Neuron (in vitro differentiated cells): ENCODE measurements around the gene PKP4.
"Not testable (repeated sequence)": the region's sequence is repeated elsewhere in the genome, so short reads cannot be mapped to it uniquely, and the experiment has no call there.

Experiments
- H2AFZ ChIP-seq: one replicate; pipeline ENCODE4 v1.6.1; 2013; ENCODE audit warnings: low read depth, mild to moderate bottlenecking, inconsistent platforms, low read length, moderate library complexity
- H3K27me3 ChIP-seq: one replicate; pipeline ENCODE4 v1.6.1; 2013; ENCODE audit warnings: low read length; ENCODE audit not compliant: insufficient read depth
- H3K36me3 ChIP-seq: one replicate; pipeline ENCODE4 v1.6.1; 2013; ENCODE audit warnings: low read length; ENCODE audit not compliant: insufficient read depth
- H3K4me1 ChIP-seq: one replicate; pipeline ENCODE4 v1.6.1; 2013; ENCODE audit warnings: low read length; ENCODE audit not compliant: insufficient read depth
- H3K4me3 ChIP-seq: 2 replicates; pipeline ENCODE4 v1.5.1; 2013; ENCODE audit warnings: mild to moderate bottlenecking, low read length, moderate library complexity
- H3K9me3 ChIP-seq: one replicate; pipeline ENCODE4 v1.6.1; 2013; ENCODE audit warnings: low read length

PKP4 gene

DNA sequence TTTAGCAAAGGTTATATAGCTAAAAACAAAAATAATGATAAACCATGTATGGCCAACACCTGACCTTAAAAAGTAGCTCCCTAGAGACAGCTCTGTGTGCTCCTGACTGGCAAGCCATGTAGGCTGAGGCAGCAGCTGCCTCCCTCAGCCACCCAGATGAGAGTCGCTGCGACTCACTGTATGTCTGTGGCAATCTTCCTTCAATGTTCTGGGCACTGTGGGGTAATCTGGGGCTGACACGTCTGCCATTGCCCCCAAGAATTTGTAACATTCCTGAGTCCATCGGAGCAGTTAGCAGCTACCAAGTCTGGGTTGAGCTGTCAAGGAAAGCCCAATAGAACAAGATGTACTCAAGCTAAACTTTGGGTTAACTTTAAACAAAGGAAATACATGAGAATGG is 232.0 kb downstream of the PKP4 start:
- H3K4me3 ChIP-seq: no peak overlapping the region
- H3K9me3 ChIP-seq: no peaks in the 10 kb centered on the region
- no peaks in the 10 kb centered on the region for H3K27me3 ChIP-seq
- no peaks in the 10 kb centered on the region for H3K36me3 ChIP-seq
- no peak overlapping the region for H2AFZ ChIP-seq
- H3K4me1 ChIP-seq: no peaks in the 10 kb centered on the region

- H3K9me3 ChIP-seq: no peaks in the 10 kb centered on the region
- no peaks in the 10 kb centered on the region for H3K36me3 ChIP-seq
- no peak overlapping the region for H3K4me3 ChIP-seq
- H3K4me1 ChIP-seq: no peaks in the 10 kb centered on the region
- H3K27me3 ChIP-seq: no peaks in the 10 kb centered on the region
- no peak overlapping the region for H2AFZ ChIP-seq
Measured at GRCh38 chr2:158689391-158689790, 232.6 kb downstream of the PKP4 start.

DNA sequence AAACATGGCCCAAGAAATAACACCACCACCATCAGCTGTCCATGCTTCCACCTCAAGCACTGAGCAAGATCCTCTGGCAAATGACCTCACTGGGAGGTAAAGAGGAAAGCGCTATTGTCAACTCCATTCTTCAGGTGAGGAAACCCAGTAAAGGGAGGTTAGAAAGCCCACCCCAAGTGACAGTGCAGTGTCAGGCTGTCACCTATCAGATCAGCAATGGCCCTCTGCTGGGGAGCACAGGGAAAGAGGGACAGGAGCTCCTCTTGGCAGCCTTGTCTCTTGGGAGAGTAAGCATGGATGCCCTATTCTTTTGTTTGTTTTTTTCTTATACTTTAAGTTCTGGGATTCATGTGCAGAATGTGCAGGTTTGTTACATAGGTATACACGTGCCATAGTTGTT is 234.1 kb downstream of the PKP4 start:
- Histone ChIP-seq H3K27me3 (no peaks in the 10 kb centered on the region), H3K4me3 (no peak overlapping the region), H3K36me3 (no peaks in the 10 kb centered on the region), H2AFZ (no peak overlapping the region), H3K9me3 (no peaks in the 10 kb centered on the region), H3K4me1 (no peaks in the 10 kb centered on the region)

DNA sequence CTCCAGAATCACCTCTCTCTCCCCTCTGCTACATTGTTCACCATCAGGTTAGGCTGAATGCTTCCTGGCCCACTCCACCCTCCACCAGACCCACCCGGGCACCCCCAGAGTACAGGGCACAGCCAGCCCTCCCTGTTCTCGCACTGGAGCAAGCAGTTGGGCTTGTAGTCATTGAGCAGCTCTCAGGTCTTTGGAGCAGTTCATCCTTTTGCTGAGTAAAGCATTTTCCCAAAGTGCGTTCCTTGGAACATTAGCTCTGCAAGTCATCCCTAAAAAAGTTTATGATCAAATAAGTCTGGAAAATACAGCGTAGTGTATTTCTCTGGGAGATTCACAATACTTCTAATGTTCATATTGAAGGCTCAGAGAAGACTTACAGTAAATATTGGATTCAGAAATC is 234.9 kb downstream of the PKP4 start:
- Histone ChIP-seq H3K9me3 (no peaks in the 10 kb centered on the region), H3K4me3 (no peak overlapping the region), H2AFZ (no peak overlapping the region), H3K27me3 (no peaks in the 10 kb centered on the region), H3K4me1 (no peaks in the 10 kb centered on the region), H3K36me3 (no peaks in the 10 kb centered on the region)

DNA sequence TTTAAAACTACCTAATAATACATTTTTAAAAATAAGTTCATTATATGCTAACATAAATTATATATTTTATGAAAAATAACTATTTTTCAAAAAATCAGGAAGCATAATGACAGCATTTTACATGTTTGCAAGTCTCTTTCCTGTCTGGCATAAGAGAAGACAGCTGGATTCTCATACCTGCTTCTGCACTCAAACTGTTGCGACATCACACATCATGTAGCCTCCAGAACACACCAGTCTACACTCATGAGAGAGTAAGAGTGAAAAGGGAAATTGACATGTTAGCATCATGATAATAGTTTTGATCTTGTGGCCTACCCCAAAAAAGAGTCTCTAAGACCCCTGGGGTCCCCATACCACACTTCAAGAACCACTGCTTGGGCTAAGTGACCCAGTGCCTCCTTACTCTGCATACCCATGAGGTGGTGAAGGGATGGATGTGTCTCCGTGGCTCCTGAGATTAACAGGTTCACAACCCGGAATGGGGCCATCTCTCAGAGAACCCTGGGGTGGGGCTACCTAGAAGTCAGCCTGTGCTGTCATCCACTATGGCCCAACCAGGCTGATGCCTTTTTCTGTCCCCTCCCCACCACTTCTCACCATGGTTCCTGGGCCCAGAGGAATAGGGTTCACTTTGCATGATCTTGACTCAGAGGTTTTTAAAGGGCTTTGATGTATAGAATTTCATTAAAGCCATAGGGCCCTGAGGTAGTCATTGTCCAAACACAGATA is 235.8 kb downstream of the PKP4 start:
- H3K27me3 ChIP-seq: no peaks in the 10 kb centered on the region
- no peak overlapping the region for H2AFZ ChIP-seq
- no peaks in the 10 kb centered on the region for H3K4me1 ChIP-seq
- no peaks in the 10 kb centered on the region for H3K36me3 ChIP-seq
- no peak overlapping the region for H3K4me3 ChIP-seq
- no peaks in the 10 kb centered on the region for H3K9me3 ChIP-seq

DNA sequence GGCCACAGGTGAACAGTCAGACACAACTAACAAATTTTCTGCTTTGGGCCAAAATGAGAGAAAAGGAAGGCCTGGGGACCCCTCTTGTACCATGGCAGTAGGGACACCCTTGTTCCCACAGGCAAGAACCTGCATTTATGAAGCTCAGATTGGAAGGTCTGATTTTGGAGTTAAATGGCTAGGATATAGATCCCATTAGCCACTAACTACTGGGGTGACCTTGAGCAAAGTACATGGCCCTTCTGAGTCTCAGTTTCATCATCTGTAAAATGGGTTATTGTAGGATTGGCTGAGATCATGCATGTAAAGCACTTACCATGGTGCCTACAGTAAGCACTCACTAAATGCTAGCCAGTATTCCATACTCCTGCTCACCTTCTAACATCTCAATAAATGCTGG is 236.7 kb downstream of the PKP4 start:
- Histone ChIP-seq H3K36me3 (no peaks in the 10 kb centered on the region), H3K4me3 (no peak overlapping the region), H3K27me3 (no peaks in the 10 kb centered on the region)

DNA sequence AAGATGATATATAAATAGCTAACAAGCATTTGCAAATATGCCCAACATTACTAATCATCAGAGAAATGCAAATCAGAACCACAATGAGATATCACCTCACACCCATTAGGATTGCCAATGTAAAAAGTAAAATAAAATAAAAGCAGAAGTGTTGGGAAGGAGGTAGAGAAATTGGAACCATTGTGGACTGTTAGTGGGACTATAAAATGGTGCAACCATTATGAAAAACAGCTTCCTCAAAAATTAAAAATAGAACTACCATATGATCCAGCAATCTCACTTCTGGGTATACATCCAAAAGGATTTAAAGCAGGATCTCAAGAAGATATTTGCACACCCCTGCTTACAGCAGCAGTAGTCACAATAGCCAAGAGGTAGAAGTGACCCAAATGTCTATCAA is 238.6 kb downstream of the PKP4 start:
- H3K36me3 ChIP-seq: no peaks in the 10 kb centered on the region

More for the DNA sequence above, 236.7 kb downstream of the PKP4 start:
- H3K4me1 ChIP-seq: no peaks in the 10 kb centered on the region
- H2AFZ ChIP-seq: no peak overlapping the region
- H3K9me3 ChIP-seq: no peaks in the 10 kb centered on the region

GRCh38 chr2:158695744-158696143 is 239.0 kb downstream of the PKP4 start:
- not testable (repeated sequence) for H3K36me3 ChIP-seq, H3K4me3 ChIP-seq, H2AFZ ChIP-seq, H3K9me3 ChIP-seq, H3K4me1 ChIP-seq, H3K27me3 ChIP-seq

More for the DNA sequence above, 238.6 kb downstream of the PKP4 start:
- Histone ChIP-seq H3K4me1 (no peaks in the 10 kb centered on the region), H3K27me3 (no peaks in the 10 kb centered on the region), H3K9me3 (no peaks in the 10 kb centered on the region), H2AFZ (no peak overlapping the region), H3K4me3 (no peak overlapping the region)

GRCh38 chr2:158699323-158699722 is 242.6 kb downstream of the PKP4 start:
- Histone ChIP-seq H2AFZ (no peak overlapping the region), H3K27me3 (no peaks in the 10 kb centered on the region), H3K36me3 (no peaks in the 10 kb centered on the region), H3K9me3 (no peaks in the 10 kb centered on the region), H3K4me1 (no peaks in the 10 kb centered on the region), H3K4me3 (no peak overlapping the region)

GRCh38 chr2:158701101-158701500 is 244.3 kb downstream of the PKP4 start:
- no peaks in the 10 kb centered on the region for H3K27me3 ChIP-seq
- no peaks in the 10 kb centered on the region for H3K9me3 ChIP-seq
- no peaks in the 10 kb centered on the region for H3K36me3 ChIP-seq
- no peak overlapping the region for H2AFZ ChIP-seq
- H3K4me1 ChIP-seq: no peaks in the 10 kb centered on the region
- H3K4me3 ChIP-seq: no peak overlapping the region

GRCh38 chr2:158702740-158703139 is 246.0 kb downstream of the PKP4 start:
- Histone ChIP-seq H3K9me3 (no peaks in the 10 kb centered on the region), H3K4me3 (no peak overlapping the region), H2AFZ (no peak overlapping the region), H3K4me1 (no peaks in the 10 kb centered on the region), H3K36me3 (no peaks in the 10 kb centered on the region), H3K27me3 (no peaks in the 10 kb centered on the region)

DNA sequence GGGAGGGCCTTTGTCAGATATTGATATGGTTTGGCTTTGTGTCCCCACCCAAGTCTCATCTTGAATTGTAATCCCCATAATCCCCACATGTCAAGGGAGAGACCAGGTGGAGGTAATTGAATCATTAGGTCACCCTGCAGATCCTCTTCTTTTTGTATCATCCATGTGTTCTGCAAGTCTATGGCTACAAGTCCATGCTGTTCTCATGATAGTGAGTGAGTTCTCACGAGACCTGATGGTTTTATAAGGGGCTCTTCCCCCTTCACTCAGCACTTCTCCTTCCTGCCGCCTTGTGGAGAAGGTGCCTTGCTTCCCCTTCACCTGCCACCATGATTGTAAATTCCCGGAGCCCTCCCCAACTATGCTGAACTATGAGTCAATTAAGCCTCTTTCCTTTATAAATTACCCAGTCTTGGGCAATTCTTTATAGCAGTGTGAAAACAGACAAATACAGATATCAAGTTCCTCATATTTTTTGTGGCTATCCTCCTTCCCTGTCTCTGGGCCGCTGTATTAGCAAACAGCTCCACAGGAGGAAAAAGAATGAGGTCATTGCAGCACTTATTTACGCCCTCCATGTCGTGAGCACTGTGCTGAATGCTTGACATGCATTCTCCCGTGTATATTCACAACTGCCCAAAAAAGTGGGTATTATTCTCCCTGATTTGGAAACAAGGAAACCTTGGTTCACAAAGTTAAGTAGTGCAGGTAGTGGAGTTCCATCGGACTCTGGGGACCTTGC is 248.1 kb downstream of the PKP4 start:
- H2AFZ ChIP-seq, H3K4me1 ChIP-seq, H3K27me3 ChIP-seq, H3K36me3 ChIP-seq, H3K4me3 ChIP-seq, H3K9me3 ChIP-seq: not testable (repeated sequence)

DNA sequence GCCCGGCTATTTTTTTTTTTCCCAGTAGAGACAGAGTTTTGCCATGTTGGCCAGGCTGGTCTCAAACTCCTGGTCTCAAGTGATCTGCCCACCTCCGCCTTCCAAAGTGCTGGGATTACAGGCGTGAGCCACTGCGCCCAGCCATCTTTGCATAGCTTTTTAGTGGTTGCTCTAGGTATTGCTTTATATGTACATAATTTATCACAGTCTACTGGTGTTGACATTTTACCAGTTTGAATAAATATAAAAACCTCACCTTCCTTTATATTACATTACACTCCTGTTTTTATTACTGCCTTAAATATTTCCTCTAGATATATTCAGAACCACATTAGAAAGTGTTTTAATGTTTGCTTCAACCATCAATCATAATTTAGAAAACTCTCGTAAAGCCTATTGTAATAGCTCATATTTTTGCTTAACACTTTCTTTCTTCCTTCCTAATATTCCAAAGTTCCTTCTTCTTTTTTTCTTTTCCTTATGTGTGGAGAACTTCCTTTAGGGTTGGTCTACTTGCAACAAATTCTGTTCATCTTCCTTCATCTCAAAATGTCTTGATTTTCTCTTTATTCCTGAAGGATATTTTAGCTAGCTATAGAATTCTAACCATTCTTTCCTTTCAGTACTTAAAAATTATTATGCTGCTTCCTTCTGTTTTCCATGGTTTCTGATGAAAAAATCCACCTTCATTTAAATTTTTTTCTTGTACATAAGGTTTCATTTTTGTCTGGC is 256.2 kb downstream of the PKP4 start:
- H3K4me1 ChIP-seq: no peaks in the 10 kb centered on the region
- no peaks in the 10 kb centered on the region for H3K36me3 ChIP-seq
- no peaks in the 10 kb centered on the region for H3K27me3 ChIP-seq
- H2AFZ ChIP-seq: no peak overlapping the region
- H3K9me3 ChIP-seq: no peaks in the 10 kb centered on the region
- no peak overlapping the region for H3K4me3 ChIP-seq
